Ectodermal cell (in vitro differentiated cells): ENCODE results near the gene KDM2A.
"Not testable (repeated sequence)": the region's sequence is repeated elsewhere in the genome, so short reads cannot be mapped to it uniquely, and the experiment has no call there.

Experiments used
- H3K27ac ChIP-seq: 2 replicates; pipeline ENCODE4 v1.7.0; 2013; ENCODE audit warnings: mild to moderate bottlenecking, low read depth, low read length; ENCODE audit not compliant: insufficient read depth, poor library complexity, severe bottlenecking
- H3K27me3 ChIP-seq: 2 replicates; pipeline ENCODE4 v1.7.0; 2013; ENCODE audit warnings: mild to moderate bottlenecking, low read length; ENCODE audit not compliant: insufficient read depth, control insufficient read depth, poor library complexity, severe bottlenecking
- H3K36me3 ChIP-seq: one replicate; pipeline ENCODE4 v1.7.0; 2013; ENCODE audit warnings: low read length; ENCODE audit not compliant: control insufficient read depth, insufficient read depth
- H3K4me1 ChIP-seq: one replicate; pipeline ENCODE4 v1.7.0; 2013; ENCODE audit warnings: low read length; ENCODE audit not compliant: control insufficient read depth, insufficient read depth
- H3K4me3 ChIP-seq: 2 replicates; pipeline ENCODE4 v1.7.0; 2013; ENCODE audit warnings: low read depth, low read length, control low read depth; ENCODE audit not compliant: insufficient read depth
- H3K9me3 ChIP-seq: 2 replicates; pipeline ENCODE4 v1.7.0; 2013; ENCODE audit warnings: mild to moderate bottlenecking, low read length, moderate library complexity; ENCODE audit not compliant: control insufficient read depth
- WGBS, 2 experiments: methylation state at CpG; one replicate each; pipeline ENCODE4 v1.1.7; 2013; ENCODE audit warnings: missing lambda C conversion rate in 2 of 2; 5-methylcytosine and 5-hydroxymethylcytosine counted together

The KDM2A gene

DNA sequence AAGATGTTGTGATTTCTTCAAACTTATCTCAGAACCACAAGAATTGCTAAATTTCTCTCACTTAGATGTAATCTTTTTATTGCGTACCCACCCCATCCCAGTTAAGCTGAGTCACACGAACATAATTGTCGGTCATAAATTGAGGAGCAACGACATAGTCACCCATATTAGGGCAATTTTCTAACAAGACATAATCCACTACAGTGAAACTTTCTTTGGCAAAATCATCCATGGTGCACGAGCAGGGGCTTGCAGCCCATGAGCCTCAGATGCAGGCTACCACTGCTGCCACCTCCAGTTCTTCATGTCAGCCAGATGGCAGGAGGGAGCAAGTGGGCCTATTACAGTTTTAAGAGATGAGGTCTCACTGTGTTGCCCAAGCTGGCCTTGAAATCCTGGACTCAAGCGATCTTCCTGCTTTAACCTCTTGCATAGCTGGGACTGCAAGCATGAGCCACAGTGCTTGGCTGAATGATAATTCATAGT lies 77.0 kb downstream of the KDM2A start:
- 89 to 92% methylated on average over 6 of the region's 6 CpGs for WGBS, 2 experiments
- Histone ChIP-seq H3K36me3 (peaks cover 7% of the 10 kb centered on the region), H3K27ac (no peak overlapping the region)

DNA sequence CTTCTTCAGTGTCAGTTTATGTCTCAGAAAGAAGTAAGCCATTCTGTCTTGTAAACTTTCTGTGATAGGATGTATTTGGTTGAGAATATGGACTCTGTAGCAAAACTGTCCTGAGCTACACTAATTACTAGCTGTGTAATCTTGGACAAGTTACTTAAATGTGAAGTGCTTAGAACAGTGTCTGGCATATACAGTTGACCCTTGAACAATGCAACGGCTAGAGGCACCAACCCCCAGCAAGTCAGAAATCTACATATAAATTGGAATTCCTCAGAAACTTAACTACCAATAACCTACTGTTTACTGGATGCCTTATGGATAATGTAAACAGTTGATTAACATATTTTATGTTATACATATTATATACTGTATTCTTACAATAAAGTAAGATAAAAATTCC lies 78.5 kb downstream of the KDM2A start:
- Histone ChIP-seq H3K36me3 (peaks cover 7% of the 10 kb centered on the region), H3K4me1 (no peaks in the 10 kb centered on the region), H3K27me3 (no peaks in the 10 kb centered on the region), H3K4me3 (no peak overlapping the region), H3K9me3 (no peaks in the 10 kb centered on the region), H3K27ac (no peak overlapping the region)
- 90% methylated on average over 1 of the region's 1 CpG; no CpG with 5 or more reads in 1 of the 2 experiments for WGBS, 2 experiments

More for the DNA sequence above, 77.0 kb downstream of the KDM2A start:
- H3K4me1 ChIP-seq, result no peaks in the 10 kb centered on the region
- H3K27me3 ChIP-seq, result no peaks in the 10 kb centered on the region
- H3K4me3 ChIP-seq, result no peak overlapping the region
- H3K9me3 ChIP-seq, result no peaks in the 10 kb centered on the region

DNA sequence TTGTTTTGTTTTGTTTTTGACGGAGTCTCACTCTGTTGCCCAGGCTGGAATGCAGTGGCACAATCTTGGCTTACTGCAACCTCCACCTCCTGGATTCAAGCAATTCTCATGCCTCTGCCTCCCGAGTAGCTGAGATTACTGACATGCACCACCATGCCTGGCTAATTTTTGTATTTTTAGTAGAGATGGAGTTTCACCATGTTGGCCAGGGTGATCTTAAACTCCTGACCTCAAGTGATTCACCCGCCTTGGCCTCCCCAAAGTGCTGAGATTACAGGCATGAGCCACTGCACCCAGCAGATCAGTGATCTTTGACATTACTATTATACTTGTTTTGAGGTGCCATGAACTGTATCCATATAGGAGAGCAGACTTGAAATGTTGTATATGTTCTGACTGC lies 79.7 kb downstream of the KDM2A start:
- H3K27me3 ChIP-seq, H3K36me3 ChIP-seq, H3K4me1 ChIP-seq, H3K27ac ChIP-seq, H3K4me3 ChIP-seq, H3K9me3 ChIP-seq: not testable (repeated sequence)
- 92 to 97% methylated on average over 3 of the region's 3 CpGs for WGBS, 2 experiments

- Histone ChIP-seq H3K36me3 (peaks cover 7% of the 10 kb centered on the region), H3K27me3 (no peaks in the 10 kb centered on the region), H3K4me1 (no peaks in the 10 kb centered on the region), H3K27ac (no peak overlapping the region), H3K4me3 (no peak overlapping the region), H3K9me3 (no peaks in the 10 kb centered on the region)
Measured at GRCh38 chr11:67199751-67200150, 80.7 kb downstream of the KDM2A start.

DNA sequence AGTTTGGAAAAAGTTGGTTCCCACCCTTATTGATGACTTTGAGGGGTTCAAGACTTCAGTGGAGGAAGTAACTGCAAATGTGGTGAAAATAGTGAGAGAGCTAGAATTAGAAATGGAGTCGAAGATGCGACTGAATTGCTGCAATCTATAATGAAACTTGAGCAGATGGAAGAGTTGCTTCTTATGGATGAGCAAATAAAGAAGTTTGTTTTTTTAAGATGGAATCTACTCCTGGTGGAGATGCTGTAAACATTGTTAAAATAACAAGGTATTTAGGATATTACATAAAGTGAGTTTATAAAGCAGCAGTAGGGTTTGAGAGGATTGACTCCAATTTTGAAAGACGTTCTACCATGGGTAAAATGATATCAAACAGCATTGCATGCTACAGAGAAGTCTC lies 83.0 kb downstream of the KDM2A start:
- Histone ChIP-seq H3K4me1 (no peaks in the 10 kb centered on the region), H3K9me3 (no peaks in the 10 kb centered on the region), H3K27me3 (no peaks in the 10 kb centered on the region), H3K36me3 (peaks cover 7% of the 10 kb centered on the region), H3K27ac (no peak overlapping the region), H3K4me3 (no peak overlapping the region)
- WGBS, 2 experiments, result 94 to 97% methylated on average over 3 of the region's 3 CpGs

DNA sequence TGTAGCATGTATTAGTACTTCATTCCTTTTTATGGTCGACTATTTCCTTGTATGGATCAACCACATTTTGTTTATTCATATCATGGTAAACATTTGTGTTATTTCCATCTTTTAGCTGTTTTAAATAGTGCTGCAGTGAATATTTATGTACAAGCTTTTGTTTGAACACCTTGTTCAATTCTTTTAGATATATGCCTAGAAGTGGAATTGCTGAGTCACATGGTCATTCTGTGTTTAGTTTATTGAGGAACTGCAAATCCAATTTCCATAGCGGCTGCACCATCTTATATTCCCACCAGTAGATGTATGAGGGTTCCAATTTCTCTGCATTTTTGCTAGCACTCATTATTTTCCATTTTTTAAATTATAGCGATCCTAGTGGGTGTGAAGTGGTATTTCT lies 85.8 kb downstream of the KDM2A start:
- H3K27ac ChIP-seq, result no peak overlapping the region
- peaks cover 11% of the 10 kb centered on the region for H3K36me3 ChIP-seq
- no peak overlapping the region for H3K4me3 ChIP-seq
- 100% methylated on average over 2 of the region's 3 CpGs; no CpG with 5 or more reads in 1 of the 2 experiments for whole genome bisulfite sequencing, 2 experiments
- H3K27me3 ChIP-seq, result no peaks in the 10 kb centered on the region
- H3K4me1 ChIP-seq, result no peaks in the 10 kb centered on the region
- no peaks in the 10 kb centered on the region for H3K9me3 ChIP-seq

- H3K27ac ChIP-seq, H3K4me3 ChIP-seq, H3K4me1 ChIP-seq, H3K9me3 ChIP-seq, H3K27me3 ChIP-seq: not testable (repeated sequence)
- peaks cover 15% of the 10 kb centered on the region for H3K36me3 ChIP-seq
- 89 to 92% methylated on average over 6 of the region's 6 CpGs for WGBS, 2 experiments
Measured at GRCh38 chr11:67209222-67209621, 90.2 kb downstream of the KDM2A start.

- Histone ChIP-seq H3K9me3 (no peaks in the 10 kb centered on the region), H3K4me3 (no peak overlapping the region), H3K36me3 (peaks cover 25% of the 10 kb centered on the region), H3K27me3 (no peaks in the 10 kb centered on the region), H3K27ac (no peak overlapping the region), H3K4me1 (no peaks in the 10 kb centered on the region)
- WGBS, 2 experiments, result 98 to 99% methylated on average over 2 of the region's 2 CpGs
Measured at GRCh38 chr11:67211656-67212436, 92.8 kb downstream of the KDM2A start.

DNA sequence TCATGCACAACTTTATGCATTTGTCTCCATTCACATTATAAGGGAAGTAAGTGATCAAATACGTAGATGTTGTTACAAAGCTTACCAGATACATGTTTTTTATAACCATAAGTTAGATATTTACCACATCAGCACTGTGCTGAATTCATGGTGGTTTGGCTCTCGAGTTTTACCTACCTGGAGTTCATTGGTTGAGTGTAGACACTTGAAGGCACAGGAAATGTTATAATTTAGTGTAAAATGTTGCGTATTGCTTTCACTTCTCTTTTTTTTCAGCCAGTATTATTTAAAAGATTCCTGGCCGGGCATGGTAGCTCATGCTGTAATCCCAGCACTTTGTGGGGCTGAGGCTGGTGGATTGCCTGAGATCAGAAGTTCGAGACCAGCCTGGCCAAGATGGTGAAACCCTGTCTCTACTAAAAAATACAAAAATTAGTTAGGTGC lies 94.1 kb downstream of the KDM2A start:
- no peaks in the 10 kb centered on the region for H3K9me3 ChIP-seq
- H3K4me3 ChIP-seq, result no peak overlapping the region
- no peak overlapping the region for H3K27ac ChIP-seq
- peaks cover 27% of the 10 kb centered on the region for H3K36me3 ChIP-seq
- WGBS, 2 experiments, result 91 to 98% methylated on average over 4 to 5 of the region's 5 CpGs
- H3K27me3 ChIP-seq, result no peaks in the 10 kb centered on the region
- no peaks in the 10 kb centered on the region for H3K4me1 ChIP-seq

- no peak overlapping the region for H3K27ac ChIP-seq
- H3K27me3 ChIP-seq, result no peaks in the 10 kb centered on the region
- no peak overlapping the region for H3K4me3 ChIP-seq
- peaks cover 40% of the 10 kb centered on the region for H3K36me3 ChIP-seq
- no peaks in the 10 kb centered on the region for H3K9me3 ChIP-seq
- WGBS, 2 experiments, result 92 to 98% methylated on average over 6 to 7 of the region's 8 CpGs
- no peaks in the 10 kb centered on the region for H3K4me1 ChIP-seq
Measured at GRCh38 chr11:67227726-67228125, 108.7 kb downstream of the KDM2A start.
